SKM-1 (cell line): ENCODE results near the gene MYO1H.
"Not testable (repeated sequence)": the region's sequence is repeated elsewhere in the genome, so short reads cannot be mapped to it uniquely, and the experiment has no call there.

Source experiments
- DNase-seq: peaks from one replicate; lab custom pipeline; 2025; ENCODE audit not compliant: unreplicated experiment; lab: John Stamatoyannopoulos, UW

Gene MYO1H

GRCh38 chr12:109469517-109469916 is 121.8 kb downstream of the MYO1H start:
- no peak for DNase-seq

DNA sequence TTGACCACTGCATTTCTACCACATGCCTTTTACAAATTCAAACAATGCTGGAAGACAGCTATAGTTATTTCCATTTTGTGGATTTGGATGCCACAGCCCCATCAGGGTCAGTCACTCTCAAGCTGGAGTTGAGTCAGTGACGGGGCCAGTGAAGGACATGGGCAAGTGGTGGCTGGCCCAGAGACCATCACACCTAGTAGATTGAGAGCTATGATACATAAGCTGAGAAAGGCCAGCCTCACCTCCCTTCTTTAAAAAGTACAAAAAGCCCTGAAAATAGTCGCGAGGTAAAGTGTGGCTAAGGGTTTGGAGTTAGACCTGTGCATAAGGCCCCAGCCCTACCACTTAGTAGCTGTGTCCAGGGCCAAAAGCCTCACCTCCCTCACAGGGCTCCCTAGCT is 125.3 kb downstream of the MYO1H start:
- no peak for DNase-seq

DNA sequence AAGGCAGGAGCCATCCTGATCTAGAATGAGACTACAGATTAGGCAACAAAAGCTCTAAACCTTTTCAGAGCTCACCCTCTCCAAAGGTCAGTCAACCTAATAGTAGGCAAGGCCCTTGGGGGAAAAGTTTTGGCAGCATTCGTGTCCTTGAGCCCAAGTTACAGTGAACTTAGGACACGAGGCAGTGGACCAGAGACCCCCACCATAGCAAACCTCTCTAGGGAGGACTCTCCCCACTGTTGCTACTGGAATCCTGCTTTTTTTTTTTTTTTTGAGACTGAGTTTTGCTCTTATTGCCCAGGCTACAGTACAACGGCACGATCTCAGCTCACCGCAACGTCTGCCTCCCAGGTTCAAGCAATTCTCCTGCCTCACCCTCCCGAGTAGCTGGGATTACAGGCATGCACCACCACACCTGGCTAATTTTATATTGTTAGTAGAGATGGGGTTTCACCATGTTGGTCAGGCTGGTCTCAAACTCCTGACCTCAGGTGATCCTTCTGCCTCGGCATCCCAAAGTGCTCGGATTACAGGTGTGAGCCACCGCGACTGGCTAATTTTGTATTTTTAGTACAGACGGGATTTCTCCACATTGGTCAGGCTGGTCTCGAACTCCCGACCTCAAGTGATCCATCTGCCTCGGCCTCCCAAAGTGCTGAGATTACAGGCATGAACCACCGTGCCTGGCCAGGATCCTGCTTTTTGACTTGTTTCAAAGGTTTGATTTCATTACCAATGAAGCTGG is 126.0 kb downstream of the MYO1H start:
- DNase-seq = not testable (repeated sequence)

- no peak for DNase-seq
Observed at GRCh38 chr12:109475121-109475520, 127.4 kb downstream of the MYO1H start.

- DNase-seq = no peak
Observed at GRCh38 chr12:109475993-109476806, 128.5 kb downstream of the MYO1H start.

- no peak for DNase-seq
Observed at GRCh38 chr12:109476807-109477184, 129.1 kb downstream of the MYO1H start.

- peak; percentile 15 for DNase-seq
Observed at GRCh38 chr12:109477185-109477962, 129.7 kb downstream of the MYO1H start, which contains the start of the genes KCTD10 and UBE3B. Gene KCTD10 (minus strand): TSS chr12:109477300. CDS start chr12:109477262, 38 bp downstream. Gene UBE3B (plus strand): TSS chr12:109477634. CDS start chr12:109483552, 5,918 bp downstream.

GRCh38 chr12:109477963-109478315 is 130.2 kb downstream of the MYO1H start:
- DNase-seq = no peak

DNA sequence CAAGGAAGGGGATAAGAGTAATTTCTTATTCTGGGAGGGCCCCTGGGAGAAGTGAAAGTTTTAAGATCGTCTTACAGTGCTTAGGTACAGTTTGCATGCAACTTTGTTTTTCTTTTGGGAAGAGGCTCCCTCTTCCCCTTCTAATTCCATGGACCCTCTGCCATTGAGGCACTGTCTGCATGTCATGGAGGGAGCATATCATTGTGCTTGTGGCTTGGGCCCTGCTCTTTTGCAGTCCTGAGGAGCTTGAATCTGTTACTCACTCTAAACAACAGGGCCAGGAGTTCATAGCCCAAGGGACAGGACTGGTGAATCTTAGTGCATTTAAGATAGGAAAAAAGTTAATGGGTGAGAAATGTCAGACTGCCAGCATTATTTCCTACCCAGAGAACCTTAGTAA is 132.1 kb downstream of the MYO1H start:
- no peak for DNase-seq

DNA sequence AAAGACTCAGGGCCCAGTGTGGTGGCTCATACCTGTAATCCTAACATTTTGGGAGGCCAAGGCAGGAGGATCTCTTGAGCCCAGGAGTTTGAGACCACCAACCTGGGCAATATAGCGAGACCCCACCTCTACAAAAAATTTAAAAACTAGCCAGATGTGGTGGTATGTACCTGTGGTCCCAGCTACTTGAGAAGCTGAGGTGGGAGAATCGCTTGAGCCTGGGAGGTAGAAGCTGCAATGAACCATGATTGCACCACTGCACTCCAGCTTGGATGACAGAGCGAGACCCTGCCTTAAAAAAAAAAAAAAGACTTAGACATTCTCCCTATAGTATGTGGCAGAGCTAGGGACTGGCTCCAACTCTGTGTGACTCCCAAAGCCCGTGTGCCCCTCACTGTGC is 132.7 kb downstream of the MYO1H start:
- no peak for DNase-seq

- DNase-seq = no peak
Observed at GRCh38 chr12:109481863-109482262, 134.2 kb downstream of the MYO1H start.

DNA sequence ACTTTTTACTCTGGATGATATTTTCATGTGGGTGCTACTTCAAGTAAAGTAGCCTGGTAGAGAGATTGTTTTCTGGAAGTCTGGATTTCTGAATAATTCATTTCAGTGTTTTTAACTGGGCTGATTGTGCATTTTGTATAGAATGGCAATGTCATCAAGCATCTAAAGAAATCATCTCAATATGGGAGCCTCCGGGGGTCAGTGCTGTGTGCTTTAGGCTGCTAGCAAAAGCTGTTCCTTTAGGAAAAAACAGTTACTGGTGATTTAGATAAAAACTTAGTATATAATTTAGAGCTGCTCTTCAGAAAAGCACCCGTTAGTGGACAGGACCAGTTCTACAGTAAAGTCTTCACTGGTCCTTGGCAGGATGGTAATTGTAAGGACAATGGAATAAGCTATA is 134.8 kb downstream of the MYO1H start:
- no peak for DNase-seq

DNA sequence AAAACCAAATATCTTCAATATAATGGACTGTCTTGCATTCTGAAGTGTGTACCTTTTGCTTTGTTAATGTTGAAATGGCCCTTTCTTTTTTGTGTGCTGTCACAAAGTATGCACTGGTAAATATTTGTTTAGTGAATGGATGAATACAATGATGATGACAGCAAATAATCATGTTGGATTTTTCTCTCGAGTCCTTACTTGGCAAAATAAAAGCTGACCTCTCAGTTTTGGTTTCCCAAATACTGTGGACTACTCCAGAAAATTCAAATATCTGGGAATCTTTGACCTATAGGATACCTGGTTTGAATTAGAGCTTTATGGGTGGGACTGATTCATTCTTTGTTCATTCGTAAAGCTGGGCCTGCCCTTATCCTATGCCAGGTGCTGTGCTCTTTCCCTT is 135.2 kb downstream of the MYO1H start:
- no peak for DNase-seq

GRCh38 chr12:109483346-109483745 is 135.6 kb downstream of the MYO1H start:
- no peak for DNase-seq

GRCh38 chr12:109485201-109485600 is 137.5 kb downstream of the MYO1H start:
- no peak for DNase-seq

DNA sequence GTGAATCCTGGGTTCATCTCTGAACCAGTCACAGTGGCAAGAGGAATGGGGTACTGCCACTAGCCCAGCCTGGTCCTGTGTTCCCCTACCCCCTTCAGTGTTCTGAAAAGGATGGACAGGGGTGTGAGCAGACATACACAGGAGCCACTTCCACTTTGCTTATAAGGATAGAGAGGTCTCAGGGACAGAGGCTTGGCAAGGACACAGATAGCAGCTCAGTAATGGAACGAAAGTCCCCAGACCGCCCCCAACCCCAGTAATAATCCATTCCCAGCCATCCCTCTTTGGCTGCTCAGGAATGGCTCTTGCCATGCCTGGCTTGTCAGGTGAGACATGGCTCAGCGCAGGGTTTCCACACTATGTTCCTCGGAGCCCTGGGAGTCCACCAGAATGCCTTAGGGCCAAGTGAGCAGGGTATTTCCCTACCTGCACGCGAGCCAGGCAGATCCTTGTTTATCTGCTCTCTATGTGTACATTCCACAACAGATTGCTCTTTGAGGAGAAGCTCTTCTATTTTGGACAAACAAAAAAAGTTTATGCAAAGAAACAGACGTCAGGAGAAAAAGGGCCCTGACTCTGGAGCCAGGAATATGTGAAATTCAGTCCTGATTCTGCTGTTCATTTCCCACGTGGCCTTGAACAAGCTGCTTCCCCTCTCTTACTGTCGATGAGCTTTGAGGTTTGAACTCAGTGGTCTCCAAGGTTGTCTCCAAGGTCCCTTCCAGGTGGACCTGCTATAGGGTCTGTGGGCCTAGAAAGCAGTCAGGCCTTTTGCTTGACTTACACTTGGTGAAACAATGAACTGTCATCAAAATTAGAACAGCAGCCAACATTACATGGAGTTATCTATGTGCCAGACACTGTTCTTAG is 139.7 kb downstream of the MYO1H start:
- no peak for DNase-seq

DNA sequence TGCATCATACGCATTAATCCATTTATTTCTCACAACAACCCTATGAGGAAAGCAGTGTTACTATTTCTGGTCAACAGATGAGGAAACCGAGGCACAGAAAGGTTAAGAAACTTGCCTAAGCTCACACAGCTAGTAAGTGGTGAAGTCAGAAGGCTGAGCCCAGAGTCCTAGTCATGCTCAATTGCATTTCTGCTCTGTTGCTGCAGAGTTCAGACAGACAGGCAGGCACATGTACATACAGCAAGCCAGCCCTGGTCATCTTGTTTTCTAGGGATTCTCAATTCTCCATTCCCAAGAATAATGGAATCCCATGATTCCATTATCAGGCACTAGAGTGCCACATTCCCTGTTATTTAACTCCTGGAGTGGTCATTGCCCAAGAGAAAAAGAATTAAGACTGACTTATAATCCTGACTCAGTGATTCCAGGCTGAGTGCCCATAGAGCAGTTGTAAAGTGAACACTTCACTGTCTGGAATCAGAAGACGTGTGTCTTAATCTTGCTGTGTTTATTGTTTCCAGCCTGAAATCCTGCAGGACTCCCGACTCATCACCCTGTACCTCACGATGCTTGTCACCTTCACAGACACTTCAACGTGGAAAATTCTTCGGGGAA is 140.5 kb downstream of the MYO1H start:
- no peak for DNase-seq

GRCh38 chr12:109489016-109489954 is 141.6 kb downstream of the MYO1H start:
- DNase-seq = no peak

GRCh38 chr12:109489955-109490565 is 142.4 kb downstream of the MYO1H start:
- DNase-seq = no peak
